ENCODE results near the gene HEYL. TPM values are rescaled to one million over a fixed set of nuclear protein-coding genes. Genes with fewer than 3 reads are reported as not detected.
A peak's percentile ranks its signal among the peaks of the same experiment; 100 is the strongest.

Gene HEYL
- total and polyA plus RNA-seq, 4 donors = 24.2 to 68.6 (median 30.8) TPM

DNA sequence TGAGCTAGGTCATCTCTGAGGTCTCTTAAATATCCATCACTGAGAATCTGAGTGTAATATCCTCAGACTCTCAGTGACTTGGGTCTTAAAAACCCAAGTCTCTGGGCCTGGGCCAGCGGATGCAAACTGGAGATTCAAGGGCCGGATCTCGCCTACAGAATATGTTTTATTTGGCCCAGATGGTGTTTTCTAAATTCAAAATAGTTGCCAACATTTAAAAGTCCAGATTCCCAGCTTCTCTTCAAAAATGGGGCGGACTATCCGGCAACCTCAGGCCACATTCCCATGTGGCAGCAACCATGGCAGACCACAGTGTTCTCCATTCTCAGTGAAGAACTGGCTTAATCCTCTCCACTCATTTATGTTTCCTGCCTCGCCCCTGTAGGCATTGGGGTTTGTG is 12.7 kb upstream of the HEYL start:
- H3K9me3 ChIP-seq (ENCODE audit: control insufficient read depth, low read length) = no peaks in the 10 kb centered on the region
- WGBS, 2 donors = 11 to 19% methylated on average over 6 of the region's 6 CpGs
- no peak overlapping the region for H3K27ac ChIP-seq (ENCODE audit: low read depth in 1 of 2, low read length in 2 of 2)
- DNase-seq (peak in 1 of 2 donors; percentile 79), ATAC-seq (ENCODE audit: low FRiP score) (peak; percentile 29)
- intact Hi-C loops (cut with DNase I) = no loop called here
- no peaks in the 10 kb centered on the region for H3K36me3 ChIP-seq (ENCODE audit: control insufficient read depth in 1 of 2, insufficient read depth in 2 of 2, low read length in 1 of 2)
- H3K4me3 ChIP-seq (ENCODE audit: low read length in 2 of 2) = no peak overlapping the region
- H3K27me3 ChIP-seq (ENCODE audit: control insufficient read depth in 1 of 2, insufficient read depth in 2 of 2, low read length in 1 of 2) = no peaks in the 10 kb centered on the region
- H3K4me1 ChIP-seq (ENCODE audit: control insufficient read depth in 1 of 2, insufficient read depth in 2 of 2, low read length in 2 of 2) = no peaks in the 10 kb centered on the region

DNA sequence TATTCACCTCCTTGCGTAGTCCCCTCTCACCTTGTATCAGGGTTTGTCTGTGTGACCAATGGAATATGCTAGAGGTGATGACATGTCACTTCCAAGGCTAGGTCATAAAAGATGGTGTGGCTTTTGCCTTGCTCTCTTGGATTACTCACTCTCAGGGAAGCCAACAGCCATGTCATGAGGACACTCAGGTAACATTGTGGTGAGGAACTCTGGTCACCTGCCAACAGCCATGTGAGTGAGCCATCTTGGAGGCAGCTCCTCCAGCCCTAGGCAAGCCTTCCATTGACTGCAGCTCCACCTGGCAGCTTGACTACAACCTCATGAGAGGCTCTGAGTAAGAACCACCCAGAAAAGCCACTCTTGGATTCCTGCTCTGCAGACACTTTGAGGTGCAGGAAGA is 11.0 kb upstream of the HEYL start:
- 93 to 100% methylated on average over 1 of the region's 1 CpG for WGBS, 2 donors
- H3K27ac ChIP-seq (ENCODE audit: low read depth in 1 of 2, low read length in 2 of 2) = no peak overlapping the region
- no peak for DNase-seq

DNA sequence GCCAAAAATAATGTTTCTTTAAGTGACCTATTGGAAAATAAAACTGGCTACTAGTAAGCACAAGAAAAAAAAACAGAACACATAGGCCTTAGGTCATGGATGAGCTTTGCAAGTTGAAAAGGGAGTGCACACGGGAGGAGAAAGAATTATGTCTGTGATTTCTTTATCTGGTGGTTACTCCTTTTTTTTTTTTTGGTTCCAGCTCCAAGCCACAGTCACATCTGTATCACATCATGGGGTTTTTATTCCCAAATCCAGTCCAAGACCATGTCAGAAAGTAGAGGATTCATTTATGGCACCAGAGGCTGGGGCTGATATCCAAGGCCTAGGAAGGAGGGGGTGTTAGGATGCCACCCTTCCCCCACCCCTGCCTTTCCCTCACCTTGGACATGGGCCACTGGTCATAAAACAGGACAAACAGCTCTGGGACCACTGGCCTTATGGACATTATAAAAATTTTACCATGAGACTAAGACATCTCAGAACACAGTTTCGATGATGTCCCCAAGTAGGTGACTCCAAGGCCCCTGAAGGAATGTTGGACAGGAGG is 10.3 kb upstream of the HEYL start:
- Histone ChIP-seq H3K4me1 (ENCODE audit: control insufficient read depth in 1 of 2, insufficient read depth in 2 of 2, low read length in 2 of 2) (no peaks in the 10 kb centered on the region), H3K27me3 (ENCODE audit: control insufficient read depth in 1 of 2, insufficient read depth in 2 of 2, low read length in 1 of 2) (no peaks in the 10 kb centered on the region), H3K27ac (ENCODE audit: low read depth in 1 of 2, low read length in 2 of 2) (no peak overlapping the region), H3K36me3 (ENCODE audit: control insufficient read depth in 1 of 2, insufficient read depth in 2 of 2, low read length in 1 of 2) (no peaks in the 10 kb centered on the region), H3K4me3 (ENCODE audit: low read length in 2 of 2) (no peak overlapping the region), H3K9me3 (ENCODE audit: control insufficient read depth, low read length) (no peaks in the 10 kb centered on the region)
- DNase-seq (no peak), ATAC-seq (ENCODE audit: low FRiP score) (no peak)
- 85 to 87% methylated on average over 2 of the region's 2 CpGs for WGBS, 2 donors
- intact Hi-C loops (cut with DNase I) = no loop called here

More for the DNA sequence above, 11.0 kb upstream of the HEYL start:
- Histone ChIP-seq H3K36me3 (ENCODE audit: control insufficient read depth in 1 of 2, insufficient read depth in 2 of 2, low read length in 1 of 2) (no peaks in the 10 kb centered on the region), H3K9me3 (ENCODE audit: control insufficient read depth, low read length) (no peaks in the 10 kb centered on the region), H3K4me1 (ENCODE audit: control insufficient read depth in 1 of 2, insufficient read depth in 2 of 2, low read length in 2 of 2) (no peaks in the 10 kb centered on the region), H3K4me3 (ENCODE audit: low read length in 2 of 2) (no peak overlapping the region), H3K27me3 (ENCODE audit: control insufficient read depth in 1 of 2, insufficient read depth in 2 of 2, low read length in 1 of 2) (no peaks in the 10 kb centered on the region)
- no peak for ATAC-seq (ENCODE audit: low FRiP score)
- intact Hi-C loops (cut with DNase I) = no loop called here

DNA sequence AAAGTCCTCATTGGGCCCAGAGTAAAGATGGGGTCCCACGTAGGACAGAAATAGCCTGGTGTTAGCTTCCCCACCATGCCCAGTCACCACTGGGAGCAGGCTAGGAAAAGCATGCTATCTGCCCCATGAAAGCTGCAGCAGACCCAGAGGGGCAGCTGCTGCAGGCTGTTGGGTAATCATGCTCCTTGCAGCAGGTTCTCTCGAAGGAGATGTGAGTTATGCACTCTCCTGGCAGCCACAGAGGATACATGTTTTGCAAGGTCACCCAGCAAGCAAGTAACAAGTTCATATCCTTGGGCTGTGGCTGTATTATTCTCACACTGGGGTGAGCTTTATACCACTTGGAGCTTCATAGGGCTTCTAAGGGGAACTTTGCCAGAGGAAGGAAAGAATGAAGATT is 9.1 kb upstream of the HEYL start:
- Histone ChIP-seq H3K27ac (ENCODE audit: low read depth in 1 of 2, low read length in 2 of 2) (no peak overlapping the region), H3K4me1 (ENCODE audit: control insufficient read depth in 1 of 2, insufficient read depth in 2 of 2, low read length in 2 of 2) (no peaks in the 10 kb centered on the region)
- 65 to 75% methylated on average over 2 of the region's 2 CpGs for WGBS, 2 donors

DNA sequence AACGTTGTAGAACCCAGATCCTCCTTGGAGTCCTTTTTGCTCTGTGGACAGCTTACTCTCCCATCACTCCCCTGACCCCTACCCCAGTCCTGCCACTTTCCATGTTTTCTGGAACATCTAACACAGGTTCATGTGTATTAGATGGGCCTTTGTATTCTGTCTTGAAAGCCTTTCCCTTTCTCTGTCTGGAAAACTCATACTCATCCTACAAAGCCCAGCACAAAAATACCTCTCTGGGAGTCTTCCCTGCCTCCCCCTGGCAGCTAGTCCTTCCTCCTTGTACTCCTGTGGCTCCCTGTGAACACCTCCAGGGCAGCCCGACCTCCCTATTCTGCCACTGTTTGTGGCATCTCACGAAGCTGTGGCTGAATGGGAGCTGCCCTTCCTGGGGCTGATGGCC is 7.8 kb upstream of the HEYL start:
- WGBS, 2 donors = 70 to 71% methylated on average over 3 of the region's 3 CpGs
- no peaks in the 10 kb centered on the region for H3K4me1 ChIP-seq (ENCODE audit: control insufficient read depth in 1 of 2, insufficient read depth in 2 of 2, low read length in 2 of 2)
- no peaks in the 10 kb centered on the region for H3K27me3 ChIP-seq (ENCODE audit: control insufficient read depth in 1 of 2, insufficient read depth in 2 of 2, low read length in 1 of 2)
- H3K9me3 ChIP-seq (ENCODE audit: control insufficient read depth, low read length) = no peaks in the 10 kb centered on the region
- H3K27ac ChIP-seq (ENCODE audit: low read depth in 1 of 2, low read length in 2 of 2) = peak overlapping the region; percentile 2 to 30
- no peak for ATAC-seq (ENCODE audit: low FRiP score)
- no peaks in the 10 kb centered on the region for H3K36me3 ChIP-seq (ENCODE audit: control insufficient read depth in 1 of 2, insufficient read depth in 2 of 2, low read length in 1 of 2)
- no peak for DNase-seq
- no peak overlapping the region for H3K4me3 ChIP-seq (ENCODE audit: low read length in 2 of 2)
- intact Hi-C loops (cut with DNase I) = no loop called here

More for the DNA sequence above, 9.1 kb upstream of the HEYL start:
- Histone ChIP-seq H3K27me3 (ENCODE audit: control insufficient read depth in 1 of 2, insufficient read depth in 2 of 2, low read length in 1 of 2) (no peaks in the 10 kb centered on the region), H3K4me3 (ENCODE audit: low read length in 2 of 2) (no peak overlapping the region), H3K36me3 (ENCODE audit: control insufficient read depth in 1 of 2, insufficient read depth in 2 of 2, low read length in 1 of 2) (no peaks in the 10 kb centered on the region), H3K9me3 (ENCODE audit: control insufficient read depth, low read length) (no peaks in the 10 kb centered on the region)
- no peak for DNase-seq
- ATAC-seq (ENCODE audit: low FRiP score) = no peak
- intact Hi-C loops (cut with DNase I) = no loop called here

DNA sequence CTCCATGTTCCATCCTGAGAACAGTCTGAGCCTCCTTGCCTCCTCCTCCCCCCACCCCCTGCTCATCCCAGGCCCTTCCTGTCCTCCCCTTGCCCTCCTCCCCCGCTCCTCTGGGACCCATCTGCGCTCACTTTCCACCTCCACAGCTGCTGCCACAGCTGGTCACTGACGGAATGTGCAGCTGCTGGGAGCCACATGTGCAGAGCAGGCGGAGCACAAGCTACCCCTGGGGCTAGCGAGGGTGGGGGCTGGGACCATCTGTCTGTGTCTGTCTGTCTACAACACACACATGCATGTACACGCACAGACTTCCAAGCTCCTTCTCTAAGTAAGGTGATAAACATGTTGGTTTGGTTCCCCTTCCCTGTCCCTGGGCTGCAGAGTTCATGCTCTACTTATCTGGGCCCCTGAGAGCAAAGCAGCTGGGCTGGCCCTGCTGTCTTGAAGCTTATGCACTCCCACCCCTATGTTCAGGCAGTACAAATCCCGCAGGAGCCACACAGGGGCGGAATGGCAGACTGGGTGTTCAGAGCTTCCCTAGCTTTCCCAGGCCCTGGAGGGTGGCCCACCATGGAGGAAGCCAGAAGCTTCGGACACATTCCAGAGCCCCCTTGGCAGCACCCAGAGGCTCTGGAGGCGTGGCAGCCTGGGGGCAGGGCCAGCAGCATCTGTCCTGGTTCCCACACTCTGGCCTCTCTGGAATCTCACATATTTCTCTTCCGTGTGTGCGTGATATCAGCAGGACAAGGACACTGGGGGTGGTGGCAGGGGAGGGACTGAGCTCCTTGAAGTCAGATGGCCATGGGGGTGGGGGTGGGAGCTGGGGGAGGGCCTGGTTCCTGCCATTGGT is 7.0 kb upstream of the HEYL start:
- H3K4me1 ChIP-seq (ENCODE audit: control insufficient read depth in 1 of 2, insufficient read depth in 2 of 2, low read length in 2 of 2) = no peaks in the 10 kb centered on the region
- H3K4me3 ChIP-seq (ENCODE audit: low read length in 2 of 2) = no peak overlapping the region
- peak overlapping the region; percentile 15 to 30 for H3K27ac ChIP-seq (ENCODE audit: low read depth in 1 of 2, low read length in 2 of 2)
- no peaks in the 10 kb centered on the region for H3K36me3 ChIP-seq (ENCODE audit: control insufficient read depth in 1 of 2, insufficient read depth in 2 of 2, low read length in 1 of 2)
- 15 to 22% methylated on average over 12 of the region's 12 CpGs for WGBS, 2 donors
- ATAC-seq (ENCODE audit: low FRiP score) (peak; percentile 64), DNase-seq (peak; percentile 72 to 80)
- no peaks in the 10 kb centered on the region for H3K27me3 ChIP-seq (ENCODE audit: control insufficient read depth in 1 of 2, insufficient read depth in 2 of 2, low read length in 1 of 2)
- no peaks in the 10 kb centered on the region for H3K9me3 ChIP-seq (ENCODE audit: control insufficient read depth, low read length)
- intact Hi-C loops (cut with DNase I) = no loop called here

DNA sequence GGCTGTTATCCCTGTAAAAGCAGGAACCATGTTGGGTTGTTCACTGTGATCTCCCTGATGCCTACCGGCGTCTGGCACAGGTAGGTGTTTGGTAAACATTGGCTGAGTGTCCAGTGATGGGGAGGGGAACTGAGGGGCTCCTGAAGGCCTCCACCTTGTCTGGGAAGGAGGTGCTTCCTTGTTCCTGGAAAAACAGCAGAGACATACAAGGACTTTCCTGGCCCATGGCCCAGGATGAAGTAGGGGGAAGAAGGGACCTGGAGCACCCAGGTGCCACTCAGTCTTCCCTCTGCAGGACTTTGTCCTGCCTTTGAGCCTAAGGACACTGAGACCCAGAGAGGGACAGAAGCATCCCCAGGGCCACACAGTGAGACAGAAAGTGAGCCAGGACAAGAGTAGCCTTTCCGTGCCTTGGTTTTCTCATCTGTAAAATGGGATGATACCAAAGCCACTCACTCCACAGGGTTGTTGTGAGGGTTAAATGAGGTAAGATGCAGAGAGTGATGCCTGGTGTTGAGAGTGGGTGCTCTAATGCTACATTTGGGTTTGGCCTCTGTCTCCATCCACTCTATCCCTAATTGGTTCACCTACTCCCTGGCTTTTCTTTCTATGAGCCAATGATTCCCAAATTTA is 6.1 kb upstream of the HEYL start:
- DNase-seq (no peak), ATAC-seq (ENCODE audit: low FRiP score) (no peak)
- 77 to 82% methylated on average over 3 of the region's 3 CpGs for WGBS, 2 donors
- Histone ChIP-seq H3K9me3 (ENCODE audit: control insufficient read depth, low read length) (no peaks in the 10 kb centered on the region), H3K4me1 (ENCODE audit: control insufficient read depth in 1 of 2, insufficient read depth in 2 of 2, low read length in 2 of 2) (no peaks in the 10 kb centered on the region), H3K27ac (ENCODE audit: low read depth in 1 of 2, low read length in 2 of 2) (peak overlapping the region in 1 of 2 donors; percentile 19), H3K27me3 (ENCODE audit: control insufficient read depth in 1 of 2, insufficient read depth in 2 of 2, low read length in 1 of 2) (no peaks in the 10 kb centered on the region), H3K36me3 (ENCODE audit: control insufficient read depth in 1 of 2, insufficient read depth in 2 of 2, low read length in 1 of 2) (no peaks in the 10 kb centered on the region), H3K4me3 (ENCODE audit: low read length in 2 of 2) (no peak overlapping the region)
- intact Hi-C loops (cut with DNase I) = no loop called here

DNA sequence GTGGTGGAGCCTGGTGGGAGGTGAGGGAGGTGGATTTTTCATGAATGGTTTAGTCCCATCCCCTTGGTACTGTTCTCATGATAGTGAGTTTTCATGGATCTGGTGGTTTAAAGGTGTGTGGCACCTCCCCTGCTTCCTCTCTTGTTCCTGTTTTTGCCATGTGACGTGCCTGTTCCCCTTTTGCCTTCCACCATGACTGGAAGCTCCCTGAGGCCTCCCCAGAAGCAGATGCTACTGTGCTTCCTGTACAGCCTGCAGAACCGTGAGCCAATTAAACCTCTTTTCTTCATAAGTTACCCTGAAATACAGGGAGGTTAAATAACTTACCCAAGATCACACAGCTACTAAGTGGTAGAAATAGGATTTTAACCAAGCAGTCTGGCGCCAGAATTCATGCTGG is 4.3 kb upstream of the HEYL start:
- intact Hi-C loops (cut with DNase I) = no loop called here
- H3K27me3 ChIP-seq (ENCODE audit: control insufficient read depth in 1 of 2, insufficient read depth in 2 of 2, low read length in 1 of 2) = no peaks in the 10 kb centered on the region
- H3K36me3 ChIP-seq (ENCODE audit: control insufficient read depth in 1 of 2, insufficient read depth in 2 of 2, low read length in 1 of 2) = no peaks in the 10 kb centered on the region
- ATAC-seq (ENCODE audit: low FRiP score) (no peak), DNase-seq (no peak)
- WGBS, 2 donors = 98 to 100% methylated on average over 3 of the region's 3 CpGs
- H3K4me1 ChIP-seq (ENCODE audit: control insufficient read depth in 1 of 2, insufficient read depth in 2 of 2, low read length in 2 of 2) = no peaks in the 10 kb centered on the region
- H3K27ac ChIP-seq (ENCODE audit: low read depth in 1 of 2, low read length in 2 of 2) = peak overlapping the region in 1 of 2 donors; percentile 85
- no peaks in the 10 kb centered on the region for H3K9me3 ChIP-seq (ENCODE audit: control insufficient read depth, low read length)
- no peak overlapping the region for H3K4me3 ChIP-seq (ENCODE audit: low read length in 2 of 2)

Measured in aorta (tissue), 5 donors.